Measurements from ENCODE around the gene SYP. TPM values are rescaled to one million over a fixed set of nuclear protein-coding genes. Genes with fewer than 3 reads are reported as not detected.
"Not testable (repeated sequence)": the region's sequence is repeated elsewhere in the genome, so short reads cannot be mapped to it uniquely, and the experiment has no call there.

SYP gene
- total RNA-seq, 1 donor from 2014 or later: 1.8 TPM

DNA sequence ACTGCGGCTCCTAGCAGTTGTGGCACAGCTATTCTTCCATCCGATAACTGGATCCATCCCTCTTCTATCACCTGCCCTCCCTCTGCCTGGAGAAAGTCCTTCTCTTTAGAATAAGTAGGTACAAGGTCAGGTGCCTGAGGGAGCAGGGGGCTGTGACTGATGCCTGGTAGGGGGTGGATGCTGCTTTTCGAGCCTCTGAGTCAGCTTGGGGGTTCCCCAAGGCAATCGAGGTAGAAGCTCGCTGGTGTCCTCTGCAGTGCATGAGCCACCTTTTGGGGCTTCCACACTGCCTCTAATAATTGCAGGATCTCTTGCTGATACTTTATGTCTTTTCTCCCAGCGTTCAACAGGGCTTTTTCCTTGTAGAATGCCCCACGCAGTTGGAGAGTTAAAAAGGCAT is 56.8 kb downstream of the SYP start:
- DNase-seq (ENCODE audit: low read depth): not testable (repeated sequence)

DNA sequence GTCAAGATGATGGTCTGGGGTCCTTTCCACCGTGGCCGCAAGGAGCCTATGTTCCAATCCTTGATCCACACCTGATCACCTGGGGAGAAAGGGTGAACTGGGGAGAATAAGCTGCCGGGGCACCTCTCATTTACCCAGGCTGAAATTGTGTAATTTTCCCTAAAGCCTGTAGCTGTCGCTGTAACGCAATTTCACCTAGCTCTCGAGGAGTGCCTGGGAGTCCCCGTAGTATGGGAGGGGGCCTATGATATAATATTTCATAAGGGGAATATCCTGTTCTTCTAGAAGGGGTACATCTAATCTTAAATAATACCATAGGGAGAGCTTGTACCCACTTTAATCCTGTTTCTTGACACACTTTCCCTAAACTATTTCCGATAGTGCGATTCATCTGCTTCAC is 57.7 kb downstream of the SYP start:
- not testable (repeated sequence) for DNase-seq (ENCODE audit: low read depth)

DNA sequence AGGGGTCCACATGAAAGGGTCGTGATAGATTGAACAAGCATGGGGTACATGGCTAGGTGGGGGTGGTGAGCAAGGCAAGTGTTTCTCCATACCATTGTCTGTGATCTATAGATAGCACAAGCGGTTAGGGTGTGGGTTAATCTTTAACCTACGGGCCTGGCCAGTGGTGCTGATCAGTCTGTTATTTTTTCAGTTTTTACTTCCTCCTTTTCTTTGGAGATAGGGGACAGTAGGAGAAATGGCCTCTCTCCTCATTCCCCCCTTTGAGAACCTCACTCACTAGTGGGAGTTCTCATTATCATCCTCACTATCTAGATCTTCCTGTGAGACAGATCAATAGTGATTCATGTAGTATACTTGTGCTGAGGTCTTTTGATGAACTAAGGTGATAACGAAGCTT is 60.3 kb downstream of the SYP start:
- no peak for DNase-seq (ENCODE audit: low read depth)

Other genes with a start within 250 kb of the SYP start
- gene OTUD5, start 242.6 kb downstream of the SYP start, total RNA-seq: 27.0 and 27.9 TPM in 2 replicates
- gene KCND1, start 228.3 kb downstream of the SYP start, total RNA-seq: 0.10 and 0.21 TPM in 2 replicates
- gene GRIPAP1, start 197.9 kb downstream of the SYP start, total RNA-seq: 22.4 and 24.4 TPM in 2 replicates
- gene TFE3, start 156.8 kb downstream of the SYP start, total RNA-seq: 36.9 and 39.6 TPM in 2 replicates
- gene CCDC120, start 141.2 kb downstream of the SYP start, total RNA-seq: not detected in 2 replicates
- gene PRAF2, start 126.2 kb downstream of the SYP start, total RNA-seq: 7.1 and 7.4 TPM in 2 replicates
- gene WDR45, start 120.3 kb downstream of the SYP start, total RNA-seq: 49.3 and 64.3 TPM in 2 replicates
- 23.9 and 26.7 TPM in 2 replicates for gene GPKOW, start 76.5 kb downstream of the SYP start, total RNA-seq
- 4.8 and 6.6 TPM in 2 replicates for gene MAGIX, start 37.4 kb downstream of the SYP start, total RNA-seq
- gene PLP2, start 28.3 kb downstream of the SYP start, total RNA-seq: 48.7 and 68.3 TPM in 2 replicates
- 6.6 TPM in 2 replicates for gene PRICKLE3, start 13.8 kb downstream of the SYP start, total RNA-seq
- not detected in 2 replicates for gene CACNA1F, start 33.1 kb upstream of the SYP start, total RNA-seq
- gene CCDC22, start 35.3 kb upstream of the SYP start, total RNA-seq: 8.7 and 11.9 TPM in 2 replicates
- gene FOXP3, start 64.5 kb upstream of the SYP start, total RNA-seq: 0.05 TPM in 1 of 2 replicates, not detected in the other
- gene PPP1R3F, start 69.6 kb upstream of the SYP start, total RNA-seq: 31.2 and 34.8 TPM in 2 replicates
- gene GAGE10, start 103.5 kb upstream of the SYP start, total RNA-seq: not detected in 2 replicates
- gene GAGE12J, start 121.8 kb upstream of the SYP start, total RNA-seq: not detected in 2 replicates
- gene GAGE13, start 131.4 kb upstream of the SYP start, total RNA-seq: not detected in 2 replicates

All from myocyte (in vitro differentiated cells).